Osteocyte (in vitro differentiated cells): ENCODE measurements around the gene PLD5. TPM values are rescaled to one million over a fixed set of nuclear protein-coding genes. Genes with fewer than 3 reads are reported as not detected.
"Not testable (repeated sequence)": the region's sequence is repeated elsewhere in the genome, so short reads cannot be mapped to it uniquely, and the experiment has no call there.

Experiments used
- DNase-seq: peaks from one replicate; pipeline ENCODE4 v3.0.0; 2021; ENCODE audit warnings: mixed read lengths; ENCODE audit not compliant: unreplicated experiment; ENCODE audit errors: extremely low spot score
- H3K27ac Mint-ChIP-seq: one replicate; pipeline ENCODE4 v1.8.0; 2021; ENCODE audit warnings: mild to moderate bottlenecking, mixed read lengths; ENCODE audit not compliant: unreplicated experiment
- H3K27me3 Mint-ChIP-seq: one replicate; pipeline ENCODE4 v1.8.0; 2021; ENCODE audit warnings: mixed read lengths; ENCODE audit not compliant: unreplicated experiment
- H3K36me3 Mint-ChIP-seq: one replicate; pipeline ENCODE4 v1.8.0; 2021; ENCODE audit warnings: mixed read lengths; ENCODE audit not compliant: unreplicated experiment
- H3K4me1 Mint-ChIP-seq: one replicate; pipeline ENCODE4 v1.8.0; 2021; ENCODE audit warnings: mixed read lengths; ENCODE audit not compliant: unreplicated experiment
- H3K4me3 Mint-ChIP-seq: one replicate; pipeline ENCODE4 v1.8.0; 2021; ENCODE audit warnings: mild to moderate bottlenecking, moderate library complexity, mixed read lengths; ENCODE audit not compliant: unreplicated experiment
- H3K9me3 Mint-ChIP-seq: one replicate; pipeline ENCODE4 v1.8.0; 2021; ENCODE audit warnings: mixed read lengths; ENCODE audit not compliant: unreplicated experiment
- total RNA-seq: library from RNA; stranded (reverse); gene quantifications from 2 replicates; pipeline ENCODE4 v1.2.1, GENCODE V29; 2021
- TF ChIP-seq, protein P1 (sequence below): fragments of 200-600 bp; sonication (generic); IDR thresholded peaks from 2 replicates; pipeline ENCODE4 v1.5.0; 2021; ENCODE audit warnings: antibody characterized with exemption, mild to moderate bottlenecking, moderate library complexity

Gene PLD5
- total RNA-seq, 1 donor from 2014 or later: not detected

DNA sequence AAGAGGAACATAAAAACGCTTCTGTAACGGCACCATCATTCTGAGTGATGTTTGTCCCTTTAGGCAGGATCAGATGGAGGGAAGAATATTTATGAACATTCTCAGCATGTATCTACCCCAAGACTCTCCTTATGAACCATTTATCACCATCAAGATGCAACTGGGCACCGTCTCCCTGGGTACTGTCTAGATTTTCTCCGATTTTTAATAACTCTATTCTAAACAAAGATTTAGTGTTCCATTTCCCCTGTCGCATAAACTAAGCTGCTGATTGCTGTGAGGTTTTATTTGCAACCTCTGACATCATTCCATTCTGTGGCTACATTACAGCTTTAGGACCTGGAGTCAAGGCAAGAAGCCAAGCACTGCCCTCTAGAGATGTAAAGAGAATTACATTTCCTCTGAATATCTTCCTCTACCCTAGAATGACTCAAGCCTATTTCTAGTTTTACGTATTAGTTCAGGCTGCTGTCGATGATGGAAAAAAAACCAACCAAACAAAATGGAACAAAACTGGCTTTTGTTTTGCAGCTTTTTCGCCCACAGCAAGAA is 395.5 kb downstream of the PLD5 start:
- TF ChIP-seq, protein P1, sequence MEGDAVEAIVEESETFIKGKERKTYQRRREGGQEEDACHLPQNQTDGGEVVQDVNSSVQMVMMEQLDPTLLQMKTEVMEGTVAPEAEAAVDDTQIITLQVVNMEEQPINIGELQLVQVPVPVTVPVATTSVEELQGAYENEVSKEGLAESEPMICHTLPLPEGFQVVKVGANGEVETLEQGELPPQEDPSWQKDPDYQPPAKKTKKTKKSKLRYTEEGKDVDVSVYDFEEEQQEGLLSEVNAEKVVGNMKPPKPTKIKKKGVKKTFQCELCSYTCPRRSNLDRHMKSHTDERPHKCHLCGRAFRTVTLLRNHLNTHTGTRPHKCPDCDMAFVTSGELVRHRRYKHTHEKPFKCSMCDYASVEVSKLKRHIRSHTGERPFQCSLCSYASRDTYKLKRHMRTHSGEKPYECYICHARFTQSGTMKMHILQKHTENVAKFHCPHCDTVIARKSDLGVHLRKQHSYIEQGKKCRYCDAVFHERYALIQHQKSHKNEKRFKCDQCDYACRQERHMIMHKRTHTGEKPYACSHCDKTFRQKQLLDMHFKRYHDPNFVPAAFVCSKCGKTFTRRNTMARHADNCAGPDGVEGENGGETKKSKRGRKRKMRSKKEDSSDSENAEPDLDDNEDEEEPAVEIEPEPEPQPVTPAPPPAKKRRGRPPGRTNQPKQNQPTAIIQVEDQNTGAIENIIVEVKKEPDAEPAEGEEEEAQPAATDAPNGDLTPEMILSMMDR: peak; percentile 6
- no peaks in the 10 kb centered on the region for H3K36me3 Mint-ChIP-seq
- no peak overlapping the region for H3K4me3 Mint-ChIP-seq
- no peak for DNase-seq
- H3K27me3 Mint-ChIP-seq: peaks cover 2% of the 10 kb centered on the region
- H3K27ac Mint-ChIP-seq: no peak overlapping the region
- H3K9me3 Mint-ChIP-seq: peaks cover 14% of the 10 kb centered on the region
- H3K4me1 Mint-ChIP-seq: no peaks in the 10 kb centered on the region

DNA sequence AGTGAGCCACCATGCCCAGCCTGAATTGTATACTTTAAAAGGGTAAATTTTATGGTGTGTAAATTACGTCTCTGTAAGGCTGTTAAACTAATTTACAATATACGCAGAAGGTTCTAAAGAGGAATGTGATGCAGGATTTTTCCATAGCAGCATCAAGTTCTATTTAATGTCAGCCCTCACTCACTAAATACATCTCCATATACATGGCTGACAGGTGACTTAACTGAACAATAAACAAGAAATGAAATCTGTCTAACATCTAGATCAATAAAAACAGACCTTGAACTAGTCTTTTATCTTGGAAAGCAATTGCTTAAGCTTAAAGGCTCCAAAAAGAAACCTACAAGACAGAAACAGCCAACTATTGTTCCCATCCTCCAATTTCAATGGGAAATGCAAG is 404.1 kb downstream of the PLD5 start:
- DNase-seq: no peak
- Mint-ChIP-seq H3K4me1 (no peaks in the 10 kb centered on the region), H3K4me3 (no peak overlapping the region), H3K27me3 (peaks cover 2% of the 10 kb centered on the region), H3K9me3 (peaks cover 3% of the 10 kb centered on the region), H3K27ac (no peak overlapping the region), H3K36me3 (no peaks in the 10 kb centered on the region)
- TF ChIP-seq, protein P1: no peak

DNA sequence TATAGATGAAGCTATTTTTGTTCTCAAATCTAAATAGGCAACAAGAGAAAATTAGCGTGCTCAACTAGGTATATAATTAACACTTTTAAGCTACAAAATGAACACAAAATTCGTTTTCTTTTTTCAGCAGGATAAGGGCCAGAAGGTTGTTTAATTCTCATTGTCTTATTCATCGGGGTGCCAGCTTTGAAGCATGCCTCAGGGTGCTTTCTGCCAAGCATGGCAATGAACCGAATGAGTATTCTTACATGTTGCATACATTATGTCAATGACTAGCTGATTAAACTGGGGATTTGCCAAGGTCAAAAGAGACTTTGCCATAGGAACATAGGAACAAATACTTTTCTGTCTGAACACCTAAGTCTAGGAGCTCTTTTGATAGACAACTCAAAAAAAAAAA is 423.6 kb downstream of the PLD5 start:
- Mint-ChIP-seq H3K4me1 (no peaks in the 10 kb centered on the region), H3K27me3 (no peaks in the 10 kb centered on the region), H3K27ac (no peak overlapping the region), H3K9me3 (no peaks in the 10 kb centered on the region), H3K4me3 (no peak overlapping the region), H3K36me3 (no peaks in the 10 kb centered on the region)
- DNase-seq: no peak
- TF ChIP-seq, protein P1: no peak

DNA sequence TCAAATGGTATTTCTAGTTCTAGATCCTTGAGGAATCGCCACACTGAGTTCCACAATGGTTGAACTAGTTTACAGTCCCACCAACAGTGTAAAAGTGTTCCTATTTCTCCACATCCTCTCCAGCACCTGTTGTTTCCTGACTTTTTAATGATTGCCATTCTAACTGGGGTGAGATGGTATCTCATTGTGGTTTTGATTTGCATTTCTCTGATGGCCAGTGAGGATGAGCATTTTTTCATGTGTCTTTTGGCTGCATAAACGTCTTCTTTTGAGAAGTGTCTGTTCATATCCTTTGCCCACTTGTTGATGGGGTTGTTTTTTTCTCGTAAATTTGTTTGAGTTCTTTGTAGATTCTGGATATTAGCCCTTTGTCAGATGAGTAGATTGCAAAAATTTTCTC is 427.2 kb downstream of the PLD5 start:
- H3K27ac Mint-ChIP-seq, DNase-seq, H3K36me3 Mint-ChIP-seq, H3K4me3 Mint-ChIP-seq, H3K27me3 Mint-ChIP-seq, H3K9me3 Mint-ChIP-seq, H3K4me1 Mint-ChIP-seq: not testable (repeated sequence)

DNA sequence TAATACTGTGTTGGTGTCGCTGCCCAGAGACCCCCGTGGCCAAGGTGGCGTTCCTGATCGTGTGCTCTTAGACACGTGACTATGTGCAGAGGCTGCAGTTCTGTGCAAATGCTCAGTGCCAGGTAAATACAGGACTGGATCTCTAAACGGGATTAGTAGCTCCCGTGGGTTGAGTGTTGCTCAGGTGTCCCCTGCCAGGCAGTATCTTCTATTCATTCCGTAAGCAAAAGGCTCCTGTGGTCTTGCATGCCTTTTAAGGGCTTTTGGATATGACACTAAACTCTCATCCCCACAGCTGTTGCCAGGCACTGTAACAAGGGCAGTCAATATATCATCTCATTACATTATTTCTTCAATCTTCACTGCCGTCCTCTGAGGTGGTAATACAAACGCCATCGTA is 431.4 kb downstream of the PLD5 start:
- Mint-ChIP-seq H3K36me3 (no peaks in the 10 kb centered on the region), H3K27ac (no peak overlapping the region), H3K4me1 (no peaks in the 10 kb centered on the region), H3K9me3 (no peaks in the 10 kb centered on the region), H3K27me3 (no peaks in the 10 kb centered on the region), H3K4me3 (no peak overlapping the region)
- TF ChIP-seq, protein P1: no peak
- no peak for DNase-seq

DNA sequence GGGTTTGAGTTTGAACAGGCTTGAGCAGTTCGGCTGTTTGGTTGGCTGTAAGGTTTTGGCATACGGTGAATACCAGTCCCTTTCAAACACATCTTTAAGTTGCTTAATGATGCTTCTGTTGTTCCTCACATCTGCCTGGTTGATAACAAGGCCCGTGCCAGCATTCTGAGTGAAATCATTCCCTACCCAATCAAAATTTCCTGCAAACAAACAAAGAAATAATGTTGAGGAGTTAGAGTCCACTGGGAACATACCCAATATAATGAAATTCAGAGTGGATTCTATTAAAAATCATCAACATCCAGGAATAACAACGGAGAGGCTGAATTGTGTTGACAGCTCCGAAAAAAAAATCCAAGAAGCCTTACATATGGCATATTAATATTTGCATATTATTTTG is 434.6 kb downstream of the PLD5 start:
- H3K4me1 Mint-ChIP-seq: no peaks in the 10 kb centered on the region
- H3K27ac Mint-ChIP-seq: no peak overlapping the region
- TF ChIP-seq, protein P1: no peak
- H3K4me3 Mint-ChIP-seq: no peak overlapping the region
- H3K27me3 Mint-ChIP-seq: no peaks in the 10 kb centered on the region
- no peak for DNase-seq
- H3K9me3 Mint-ChIP-seq: no peaks in the 10 kb centered on the region
- no peaks in the 10 kb centered on the region for H3K36me3 Mint-ChIP-seq
